GM18498 (cell line): Measurements from ENCODE around the gene PTGIR.
A peak's percentile ranks its signal among the peaks of the same experiment; 100 is the strongest.
"Not testable (repeated sequence)": the region's sequence is repeated elsewhere in the genome, so short reads cannot be mapped to it uniquely, and the experiment has no call there.

ENCODE experiments used
- ATAC-seq: cut with Tn5 transposase; IDR thresholded peaks from one replicate; pipeline ENCODE4 v1.9.1; 2021; ENCODE audit warnings: mild to moderate bottlenecking, moderate library complexity; ENCODE audit not compliant: unreplicated experiment

The PTGIR gene

DNA sequence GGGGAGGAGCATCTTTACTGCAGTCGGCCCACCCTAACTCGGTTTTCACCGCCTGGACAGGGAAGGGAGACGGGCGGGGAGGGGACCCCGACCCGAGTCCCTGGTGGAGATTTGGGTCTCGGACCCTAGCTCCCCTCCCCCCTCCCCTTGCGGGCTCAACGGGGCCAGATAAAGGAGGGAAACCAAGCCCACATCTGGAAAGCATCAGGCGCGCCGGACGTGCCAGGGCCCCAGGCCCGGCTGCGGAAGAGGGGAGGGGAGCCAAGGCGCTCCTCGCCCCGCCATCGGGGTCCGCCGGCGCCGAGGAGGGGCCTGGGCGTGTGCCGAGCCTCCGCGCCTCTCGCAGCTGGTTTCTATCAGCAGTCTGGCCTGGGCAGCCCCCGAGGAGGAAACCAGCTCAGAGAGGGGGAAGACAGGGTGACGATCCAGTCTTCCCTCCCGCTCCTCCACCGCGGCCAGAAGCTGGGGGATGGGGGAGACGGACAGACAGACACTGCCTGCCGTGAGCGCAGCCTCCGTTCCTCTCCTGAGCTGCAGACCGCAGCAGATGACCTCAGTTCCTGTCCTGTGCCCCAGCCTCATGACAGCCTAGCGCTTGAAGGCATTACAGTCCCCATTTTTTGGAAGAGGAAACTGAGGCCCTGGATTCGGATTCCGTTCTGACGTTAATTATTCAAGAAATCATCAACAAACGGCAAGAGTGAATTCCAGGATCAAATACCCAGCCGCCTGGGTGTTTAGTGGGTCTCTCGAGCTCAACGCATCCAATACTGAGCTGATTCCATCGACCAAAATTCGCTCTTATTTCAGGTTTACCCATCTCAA lies 14.7 kb upstream of the PTGIR start:
- ATAC-seq, result no peak

DNA sequence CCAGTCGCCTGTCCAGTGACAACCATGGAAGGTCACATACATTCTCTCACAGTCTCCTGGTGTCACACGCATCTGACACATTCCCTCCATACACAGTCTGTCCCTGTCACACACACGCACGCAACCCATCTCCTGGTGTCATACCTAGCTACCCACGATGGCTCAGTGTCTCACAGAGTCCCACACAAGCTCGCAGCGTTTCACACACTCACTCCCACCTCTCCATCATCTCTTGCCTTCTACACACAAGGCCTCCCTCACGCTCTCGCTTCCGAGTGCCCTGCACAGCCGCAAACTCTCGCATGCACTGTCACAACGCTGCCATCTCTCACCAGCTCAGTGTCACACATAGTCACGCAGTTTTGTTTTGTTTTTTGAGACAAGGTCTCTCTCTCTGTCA lies 12.3 kb upstream of the PTGIR start:
- no peak for ATAC-seq

DNA sequence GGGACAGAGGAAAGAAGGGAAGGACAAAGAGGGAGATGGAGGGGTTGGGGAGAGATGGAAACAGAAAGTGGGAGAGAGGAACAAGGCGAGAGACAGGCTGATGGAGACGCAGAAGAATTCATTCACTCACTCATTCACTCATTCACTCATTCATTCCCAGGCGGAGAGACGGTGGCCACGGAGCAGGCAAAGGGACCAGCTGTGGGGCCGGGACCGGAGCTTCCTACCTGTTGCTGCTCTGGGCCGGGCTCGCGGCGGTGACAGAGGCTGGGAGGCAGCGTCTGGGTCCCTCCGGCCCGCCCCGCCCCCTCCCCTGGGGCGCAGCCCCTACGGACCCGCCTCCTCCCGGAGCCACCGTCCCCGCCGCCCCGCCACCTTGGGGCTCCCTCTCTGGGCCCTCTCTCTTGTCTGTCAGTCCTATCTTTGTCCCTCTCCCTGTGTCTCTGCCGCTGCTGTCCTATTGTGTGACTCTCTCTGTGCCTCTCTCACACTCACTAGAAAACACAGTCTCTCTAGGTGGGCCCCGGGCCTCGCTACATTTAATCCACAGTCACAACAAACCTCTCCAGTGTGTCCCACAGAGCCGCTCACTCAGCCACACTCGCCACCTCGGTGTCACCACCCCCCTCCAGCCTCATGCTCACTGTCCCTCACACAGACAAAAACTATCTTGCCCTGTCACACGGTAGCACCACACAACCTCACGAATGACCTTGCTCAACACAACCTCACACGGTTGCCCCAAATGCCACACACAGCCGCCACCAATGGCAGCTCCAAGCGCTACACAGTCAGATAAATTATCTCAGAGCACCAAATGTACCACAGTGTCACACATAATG lies 11.3 kb upstream of the PTGIR start, which contains the start of gene GNG8:
Gene GNG8, minus strand, starts transcription at position 283 of the 842 bp plus-strand sequence. CDS start 1,520 bp downstream, outside the sequence.
- ATAC-seq, result no peak

DNA sequence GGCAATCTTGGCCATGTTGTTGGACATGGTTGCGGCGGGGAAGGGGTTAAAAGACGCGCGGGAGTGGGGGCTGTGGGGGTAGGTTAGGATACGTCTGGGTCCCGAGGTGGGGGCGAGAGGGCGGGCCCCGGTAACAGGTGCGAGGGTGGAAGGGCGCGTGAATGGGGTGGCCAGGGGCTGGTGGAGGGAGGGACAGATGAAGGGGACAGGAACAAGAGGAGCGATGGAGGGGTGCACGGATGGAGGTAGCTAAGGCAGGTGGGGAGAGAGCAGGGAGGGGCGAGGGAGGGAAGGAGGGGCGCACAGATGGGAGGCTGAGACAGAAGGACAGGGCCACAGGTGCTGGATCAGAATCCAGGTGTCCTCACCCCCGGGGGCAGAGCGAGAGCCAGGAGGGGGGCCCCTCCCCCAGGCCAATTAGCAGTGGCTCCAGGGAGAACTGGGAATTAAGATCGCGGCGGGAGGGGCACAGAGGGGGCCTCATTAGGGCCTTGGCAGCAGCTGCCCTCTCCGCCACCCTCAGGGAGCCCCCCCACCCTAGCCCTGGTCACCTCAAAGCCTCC lies 9.8 kb upstream of the PTGIR start:
- no peak for ATAC-seq

- peak; percentile 65 for ATAC-seq
Observed at GRCh38 chr19:46634045-46634655, 9.3 kb upstream of the PTGIR start.

DNA sequence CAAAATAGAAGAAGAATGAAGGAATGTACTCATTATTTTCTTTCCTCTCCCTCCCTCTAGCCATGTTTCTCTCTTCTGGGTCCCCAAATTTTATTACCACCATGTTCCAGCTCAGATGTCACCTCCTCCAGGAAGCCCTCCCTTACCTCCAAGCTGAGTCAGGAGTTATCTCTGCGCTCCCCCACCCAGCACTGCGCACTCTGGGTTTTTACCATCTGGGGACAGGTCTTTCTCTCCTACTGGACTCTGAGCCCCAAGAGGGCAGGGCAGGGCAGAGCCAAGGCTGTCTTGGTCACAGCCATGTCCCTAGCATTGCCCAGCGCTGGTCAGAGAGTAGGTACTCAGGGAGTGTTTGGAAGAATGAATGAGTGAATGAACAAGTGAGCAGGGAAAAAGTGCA lies 8.2 kb upstream of the PTGIR start:
- ATAC-seq, result no peak

DNA sequence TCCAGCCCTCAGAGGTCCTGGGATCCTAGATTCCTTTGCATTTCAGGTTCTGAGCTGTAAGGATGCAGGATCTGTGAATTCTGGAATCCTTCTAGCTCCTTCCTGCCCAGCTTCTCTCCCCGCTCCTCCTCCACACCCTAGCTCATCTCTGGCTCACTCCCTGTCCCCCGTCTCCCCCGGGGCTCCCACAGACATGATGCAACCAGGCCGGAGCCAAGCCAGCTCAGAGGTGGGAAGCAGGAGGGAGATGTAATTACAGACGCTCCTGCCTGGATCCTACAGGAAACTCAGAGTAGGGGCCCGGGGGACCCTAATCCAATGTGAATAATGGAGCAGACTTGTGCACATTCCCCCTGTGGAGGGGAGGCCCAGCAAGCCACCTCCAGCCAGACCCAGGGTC lies 6.6 kb upstream of the PTGIR start:
- no peak for ATAC-seq

- ATAC-seq, result no peak
Observed at GRCh38 chr19:46630586-46631205, 5.8 kb upstream of the PTGIR start.

DNA sequence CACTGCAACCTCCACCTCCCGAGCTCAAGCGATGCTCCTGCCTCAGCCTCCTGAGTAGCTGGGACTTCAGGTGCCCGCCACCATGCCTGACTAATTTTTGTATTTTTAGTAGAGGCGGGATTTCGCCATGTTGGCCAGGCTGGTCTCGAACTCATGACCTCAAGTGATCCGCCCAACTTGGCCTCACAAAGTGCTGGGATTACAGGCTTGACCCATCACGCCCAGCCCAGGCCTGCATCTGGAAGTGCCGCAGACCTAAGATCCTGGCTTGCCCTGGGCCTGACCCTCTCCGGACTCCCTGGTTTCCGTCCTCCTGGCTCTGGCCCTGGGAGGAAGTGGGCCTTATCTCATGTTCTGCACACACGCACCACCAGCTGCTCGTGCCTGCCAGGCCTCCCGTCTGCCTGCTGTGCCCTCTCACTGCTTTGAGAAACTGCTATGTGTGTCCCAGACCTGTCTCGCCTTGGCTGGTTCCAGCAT lies 4.7 kb upstream of the PTGIR start:
- ATAC-seq, result no peak

DNA sequence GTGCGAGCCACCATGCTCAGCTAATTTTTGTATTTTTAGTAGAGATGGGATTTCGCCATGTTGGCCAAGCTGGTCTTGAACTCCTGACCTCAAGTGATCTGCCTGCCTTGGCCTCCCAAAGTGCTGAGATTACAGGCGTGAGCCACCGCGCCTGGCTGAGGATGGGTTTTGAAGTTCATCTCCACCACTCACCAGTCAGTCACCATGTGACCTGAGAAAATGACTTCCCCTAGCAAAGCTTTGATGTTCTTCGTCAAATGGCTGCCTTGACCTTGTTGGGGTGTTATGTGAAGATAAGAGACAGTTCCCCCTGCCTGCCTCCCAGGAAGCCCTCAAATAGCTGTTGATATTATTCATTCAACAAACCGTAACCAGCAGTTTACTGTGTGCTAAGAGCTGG lies 4.1 kb upstream of the PTGIR start:
- ATAC-seq, result not testable (repeated sequence)

- no peak for ATAC-seq
Observed at GRCh38 chr19:46626446-46626845, 1.6 kb upstream of the PTGIR start.

- ATAC-seq, result no peak
Observed at GRCh38 chr19:46625731-46626130, 842 bp upstream of the PTGIR start.

DNA sequence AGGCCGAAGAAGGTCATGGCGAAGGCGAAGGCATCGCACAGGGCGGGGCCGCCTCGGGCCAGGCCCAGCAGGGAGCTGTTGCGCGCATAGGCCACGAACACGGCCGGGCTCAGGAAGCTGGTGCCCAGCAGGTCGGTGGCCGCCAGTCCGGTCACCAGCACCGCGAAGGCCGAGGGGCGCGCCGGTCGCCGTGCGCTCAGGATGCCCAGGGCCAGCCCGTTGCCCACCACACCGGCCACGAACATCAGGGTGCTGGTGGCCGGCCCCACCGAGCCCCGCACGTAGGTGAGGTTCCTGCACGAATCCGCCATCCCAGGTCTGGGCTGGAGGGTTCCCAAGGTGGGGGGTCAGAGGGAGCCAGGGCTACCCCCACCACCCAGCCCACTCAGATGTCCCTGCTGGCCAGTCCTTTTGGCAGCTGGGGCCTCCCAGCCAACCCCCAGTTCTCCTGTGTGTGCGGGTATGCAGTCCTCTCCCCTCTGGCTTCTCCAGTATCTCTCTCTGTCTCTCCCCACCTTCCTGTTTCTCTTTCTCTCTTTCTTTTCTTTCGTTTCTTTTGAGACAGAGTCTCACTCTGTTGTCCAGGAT lies 880 bp downstream of the PTGIR start:
- no peak for ATAC-seq

DNA sequence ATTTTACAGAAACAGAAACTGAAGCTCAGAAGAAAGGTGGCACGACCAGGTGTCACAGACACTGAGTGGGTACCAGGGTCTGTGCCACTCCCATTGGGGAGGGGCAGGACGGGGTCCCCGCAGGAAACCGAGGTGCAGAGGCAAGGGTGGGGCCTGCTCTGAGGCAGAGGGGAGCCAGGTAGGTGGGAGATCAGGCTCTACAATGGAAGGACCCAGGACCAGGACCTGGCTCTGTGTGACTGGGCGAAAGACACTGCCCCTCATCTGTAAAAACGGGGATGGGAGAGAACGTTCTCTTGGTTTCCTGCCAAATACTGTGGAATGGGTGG lies 2.8 kb downstream of the PTGIR start:
- no peak for ATAC-seq

- no peak for ATAC-seq
Observed at GRCh38 chr19:46621191-46622117, 3.4 kb downstream of the PTGIR start.

DNA sequence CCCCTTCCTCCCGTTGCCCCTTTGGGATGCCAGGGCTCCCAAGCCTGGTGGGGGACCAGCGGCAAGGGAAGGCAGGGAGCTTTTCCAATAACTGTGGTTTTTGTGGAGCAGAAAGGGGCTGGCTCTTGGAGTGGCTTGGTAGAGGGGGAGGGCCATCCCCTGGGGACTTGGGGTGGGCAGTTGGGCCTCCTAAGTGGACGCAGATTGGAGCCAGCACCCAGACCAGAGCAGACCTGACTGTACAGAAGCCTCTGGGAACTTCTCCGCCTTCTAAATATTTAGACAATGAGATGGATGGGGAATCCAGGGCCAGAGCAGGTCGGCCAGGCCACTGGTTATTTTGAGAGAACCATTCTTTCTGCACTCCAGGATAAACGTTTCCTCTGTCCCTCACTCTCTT lies 4.2 kb downstream of the PTGIR start:
- no peak for ATAC-seq

DNA sequence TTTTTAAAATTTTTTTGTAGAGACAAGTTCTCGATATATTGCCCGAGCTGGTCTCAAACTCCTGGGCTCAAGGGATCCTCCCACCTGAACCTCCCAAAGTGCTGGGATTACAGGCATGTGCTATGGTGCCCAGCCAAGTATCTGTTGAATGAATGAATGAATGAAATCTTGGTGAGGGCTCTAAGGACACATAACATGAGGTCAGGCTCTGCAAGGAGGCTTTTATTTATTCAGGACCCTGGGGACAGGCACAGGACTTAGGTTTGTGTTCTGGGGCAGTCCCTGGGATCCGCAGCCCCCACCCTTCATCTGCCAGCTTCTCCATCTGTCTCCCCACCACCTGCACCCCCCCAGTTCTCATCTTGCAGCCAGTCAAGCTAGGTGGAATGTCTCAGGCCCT lies 4.6 kb downstream of the PTGIR start:
- ATAC-seq, result no peak

GRCh38 chr19:46618670-46619231 lies 6.1 kb downstream of the PTGIR start:
- ATAC-seq, result no peak

DNA sequence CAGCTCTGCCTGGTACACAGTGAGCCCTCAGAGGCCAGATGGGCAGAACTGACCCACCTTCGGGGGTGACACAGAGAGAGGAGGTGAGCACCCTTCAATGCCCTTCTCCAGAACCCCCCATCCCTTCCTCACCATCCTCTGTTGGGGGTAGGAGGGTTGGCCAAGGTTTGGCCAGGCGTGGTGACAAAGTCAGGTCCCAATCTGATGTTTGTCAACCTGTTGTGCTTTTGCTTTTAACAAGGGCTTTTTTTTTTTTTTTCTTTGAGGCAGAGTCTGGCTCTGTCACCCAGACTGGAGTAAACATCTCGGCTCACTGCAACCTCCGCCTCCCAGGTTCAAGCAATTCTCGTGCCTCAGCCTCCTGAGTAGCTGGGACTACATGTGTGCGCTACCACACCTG lies 7.3 kb downstream of the PTGIR start:
- no peak for ATAC-seq
